ENCODE measurements around the gene CERK.

The CERK gene

DNA sequence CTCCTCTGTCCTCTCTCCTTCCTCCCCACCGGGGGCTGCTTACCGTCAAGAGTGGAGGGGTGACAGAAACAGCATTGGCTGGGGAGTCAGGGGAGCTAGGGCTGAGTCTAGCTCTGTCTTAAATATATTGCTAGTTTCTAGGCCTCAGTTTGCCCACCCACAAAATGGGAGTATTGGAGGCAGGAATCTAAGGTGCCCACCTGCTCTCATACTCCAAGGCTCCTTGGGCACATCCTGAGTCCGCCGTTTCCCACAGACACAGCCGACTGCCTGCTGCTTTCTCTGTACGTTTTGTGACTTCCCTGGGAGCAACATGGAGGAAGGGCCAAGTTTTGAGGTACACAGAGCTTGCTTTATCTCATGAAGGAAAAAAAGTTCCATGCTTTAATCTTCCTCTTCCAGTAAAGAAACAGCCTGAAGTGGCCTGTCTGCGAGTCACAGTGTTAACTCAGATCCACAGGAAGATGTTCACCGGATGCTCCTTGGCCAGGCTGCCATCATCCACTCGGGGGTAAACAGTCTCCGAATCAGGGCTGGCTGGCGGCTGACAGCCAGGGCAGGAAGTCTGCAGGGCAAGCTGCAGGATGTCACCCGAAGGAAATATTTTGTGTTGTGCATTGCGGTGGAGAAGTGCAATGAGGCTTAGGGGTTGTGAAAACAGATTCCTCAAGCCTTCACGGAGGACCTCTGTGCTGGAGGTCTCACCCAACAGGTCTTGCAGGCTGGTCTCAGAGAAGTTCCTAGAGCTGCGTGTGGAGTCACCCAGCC is 11.0 kb upstream of the CERK start:
- peak; percentile 63 for DNase-seq (ENCODE audit: low read depth)

DNA sequence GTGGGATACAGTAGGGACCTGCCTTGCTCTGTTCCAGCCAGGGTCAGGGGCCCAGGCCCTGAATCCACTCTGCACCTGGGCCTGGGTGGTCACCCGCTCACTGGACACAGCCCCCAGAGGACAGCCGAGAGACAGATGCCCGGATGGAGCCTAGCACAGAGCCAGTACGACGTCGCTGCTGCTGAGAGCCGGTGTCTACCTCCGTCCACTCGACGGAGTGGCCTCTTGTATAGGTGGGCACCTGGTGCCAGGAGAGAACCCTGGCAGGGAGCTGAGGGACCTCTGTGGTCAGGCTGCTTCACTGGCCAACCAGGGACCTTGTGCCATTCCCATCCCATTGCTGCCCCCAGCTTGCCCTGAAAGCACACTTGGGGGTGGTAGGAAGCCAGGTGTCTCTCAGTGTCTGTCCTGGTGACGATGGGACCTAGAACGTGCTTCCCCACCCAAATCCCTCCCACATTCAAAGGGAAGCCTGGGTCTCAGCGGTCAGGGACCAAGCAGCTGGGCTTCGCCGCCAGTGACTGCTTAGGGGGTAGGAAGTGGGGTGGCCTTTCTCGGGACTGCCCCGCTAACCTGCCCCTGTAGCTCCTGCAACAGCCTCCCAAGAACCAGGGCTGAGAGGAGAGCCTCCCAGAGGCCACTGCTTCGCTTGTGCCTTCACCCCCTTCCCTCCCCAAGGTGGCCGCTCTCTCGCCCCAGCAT is 10.3 kb upstream of the CERK start:
- no peak for DNase-seq (ENCODE audit: low read depth)

- no peak for DNase-seq (ENCODE audit: low read depth)
Measured at GRCh38 chr22:46747646-46748045, 9.6 kb upstream of the CERK start.

DNA sequence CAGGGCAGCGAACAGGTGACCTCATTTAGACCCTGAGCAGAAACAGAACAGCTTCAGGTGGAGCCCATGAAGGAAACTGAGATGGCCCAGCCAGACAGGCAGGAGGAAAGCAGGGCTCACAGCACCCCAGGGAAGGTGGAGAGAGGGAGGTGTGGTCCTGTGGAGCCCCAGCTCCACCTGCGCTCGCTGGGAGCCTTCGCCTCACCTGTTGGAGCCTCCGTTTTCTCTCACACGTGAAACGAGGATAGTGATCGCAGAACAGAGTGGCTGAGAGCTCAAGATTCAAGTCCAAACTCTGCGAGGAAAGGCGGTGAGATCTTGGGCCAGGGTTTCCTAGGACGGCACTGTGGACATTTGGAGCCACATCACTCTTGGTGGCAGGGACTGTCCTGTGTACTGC is 8.6 kb upstream of the CERK start:
- DNase-seq (ENCODE audit: low read depth) = no peak

- no peak for DNase-seq (ENCODE audit: low read depth)
Measured at GRCh38 chr22:46746192-46746591, 8.1 kb upstream of the CERK start.

GRCh38 chr22:46744581-46744980 is 6.5 kb upstream of the CERK start:
- DNase-seq (ENCODE audit: low read depth) = no peak

- no peak for DNase-seq (ENCODE audit: low read depth)
Measured at GRCh38 chr22:46742576-46743221, 4.6 kb upstream of the CERK start.

DNA sequence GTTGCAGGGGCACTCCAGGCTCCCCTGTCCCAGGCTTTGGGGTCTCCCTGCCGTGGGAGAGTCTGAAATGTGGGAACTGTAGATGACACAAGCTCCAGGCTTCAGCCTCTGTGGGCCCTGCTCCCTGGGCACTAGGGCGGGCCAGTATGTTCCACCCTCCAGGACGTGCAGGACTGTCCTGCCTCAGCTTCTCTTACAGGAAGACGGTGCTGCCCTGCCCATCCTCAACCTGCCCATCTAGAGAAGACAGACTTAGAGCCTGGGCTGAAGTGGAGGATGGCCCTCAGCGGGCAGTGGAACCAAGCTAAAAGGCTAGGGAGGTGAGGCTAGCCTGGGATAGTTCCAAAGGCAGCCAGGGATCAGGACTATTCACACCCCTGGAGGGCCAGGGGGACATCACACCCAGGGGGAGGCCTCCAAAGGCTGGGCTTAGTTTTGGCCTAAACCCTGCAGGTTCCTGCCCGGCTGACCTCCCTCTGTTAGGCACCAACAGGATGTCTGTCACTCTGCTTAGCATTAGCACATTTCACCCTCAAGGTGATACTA is 4.0 kb upstream of the CERK start:
- DNase-seq (ENCODE audit: low read depth) = no peak

DNA sequence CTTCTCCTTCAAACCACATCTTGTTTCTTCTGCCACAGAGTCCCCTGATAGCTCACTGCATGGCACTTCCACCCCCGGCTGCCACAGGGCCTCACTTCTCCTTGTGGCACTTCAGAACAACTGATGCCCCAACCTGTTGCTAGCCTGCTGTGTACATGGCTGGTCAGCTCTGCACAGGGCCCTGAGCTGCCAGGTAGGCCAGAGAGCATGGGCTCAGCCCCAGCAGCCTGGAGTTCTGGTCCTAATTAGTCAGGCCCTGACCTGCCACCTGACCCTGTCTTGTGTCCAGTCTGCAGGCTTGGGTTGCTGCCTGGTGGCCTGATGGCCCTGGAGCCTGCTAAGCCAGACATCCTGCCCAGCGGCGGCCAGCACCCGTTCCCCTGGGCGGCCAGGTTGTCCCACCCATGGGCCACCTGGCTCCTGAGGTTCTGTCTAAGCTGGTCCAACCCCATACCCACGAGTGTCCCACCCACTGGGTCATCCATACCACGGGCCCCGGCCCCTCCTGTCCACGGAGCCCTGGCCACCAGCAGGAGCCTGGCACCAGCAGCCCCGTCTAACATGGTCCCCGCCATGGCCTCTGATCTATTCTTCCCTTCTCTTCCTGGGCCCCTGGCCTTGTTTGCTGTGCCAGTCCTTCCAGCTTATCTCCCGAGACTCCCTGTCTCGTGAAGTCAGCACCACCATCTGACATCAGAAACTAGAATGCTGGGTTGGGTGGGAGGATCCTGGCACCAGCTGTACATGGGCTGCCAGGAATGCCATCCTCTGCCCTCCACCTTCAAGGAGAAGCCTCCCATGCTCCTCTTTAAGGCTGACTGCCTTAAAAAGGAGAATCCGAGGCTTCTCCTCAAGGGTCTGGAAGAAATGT is 3.1 kb upstream of the CERK start:
- DNase-seq (ENCODE audit: low read depth) = peak; percentile 47

- no peak for DNase-seq (ENCODE audit: low read depth)
Measured at GRCh38 chr22:46739094-46739870, 1.2 kb upstream of the CERK start.

GRCh38 chr22:46738647-46739093 is 618 bp upstream of the CERK start:
- DNase-seq (ENCODE audit: low read depth) = peak; percentile 46

GRCh38 chr22:46737105-46737975 is 712 bp downstream of the CERK start:
- DNase-seq (ENCODE audit: low read depth) = peak; percentile 23

- no peak for DNase-seq (ENCODE audit: low read depth)
Measured at GRCh38 chr22:46736705-46737104, 1.3 kb downstream of the CERK start.

DNA sequence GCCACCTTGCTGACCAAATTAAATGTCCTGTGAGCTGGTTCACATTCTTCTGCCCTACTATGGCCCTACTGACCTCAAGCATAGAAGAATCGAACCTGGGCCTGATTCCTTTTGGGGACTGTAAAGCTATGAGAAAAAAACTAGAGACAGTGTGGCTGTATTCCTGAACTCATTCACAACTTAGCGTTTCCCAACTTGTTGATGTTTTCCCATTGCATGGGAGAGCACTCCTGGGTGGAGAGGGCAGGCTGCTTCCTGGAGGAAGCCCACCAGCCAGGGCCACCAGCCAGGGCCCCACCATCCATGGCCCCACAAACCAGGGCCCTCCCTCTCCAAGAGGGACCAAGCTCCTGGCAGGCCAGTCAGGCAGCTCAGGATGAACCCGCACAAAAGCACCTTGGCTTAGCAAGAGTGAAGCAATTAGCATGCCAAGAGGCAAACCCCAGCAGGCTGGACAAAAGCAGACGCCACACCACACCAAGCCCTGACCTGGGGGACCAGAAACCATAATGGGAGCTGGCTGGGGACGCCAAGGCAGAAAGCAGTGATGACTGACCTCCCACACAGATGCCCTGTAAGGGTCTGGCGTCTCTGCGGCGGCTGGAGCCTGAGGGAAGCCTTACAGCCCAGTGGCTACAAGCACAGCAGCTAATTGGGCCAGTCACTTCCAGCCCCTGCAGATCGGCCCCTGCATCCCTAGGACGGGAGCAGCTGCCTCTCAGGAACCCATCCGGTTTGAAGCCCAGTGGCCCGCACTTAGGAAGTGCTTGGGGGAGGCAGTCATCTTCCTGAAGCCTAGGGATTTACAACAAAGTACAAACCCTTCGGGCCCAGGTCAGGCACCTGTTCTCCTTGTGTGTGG is 2.1 kb downstream of the CERK start:
- DNase-seq (ENCODE audit: low read depth) = no peak

- DNase-seq (ENCODE audit: low read depth) = peak; percentile 18
Measured at GRCh38 chr22:46734830-46735453, 3.1 kb downstream of the CERK start.

DNA sequence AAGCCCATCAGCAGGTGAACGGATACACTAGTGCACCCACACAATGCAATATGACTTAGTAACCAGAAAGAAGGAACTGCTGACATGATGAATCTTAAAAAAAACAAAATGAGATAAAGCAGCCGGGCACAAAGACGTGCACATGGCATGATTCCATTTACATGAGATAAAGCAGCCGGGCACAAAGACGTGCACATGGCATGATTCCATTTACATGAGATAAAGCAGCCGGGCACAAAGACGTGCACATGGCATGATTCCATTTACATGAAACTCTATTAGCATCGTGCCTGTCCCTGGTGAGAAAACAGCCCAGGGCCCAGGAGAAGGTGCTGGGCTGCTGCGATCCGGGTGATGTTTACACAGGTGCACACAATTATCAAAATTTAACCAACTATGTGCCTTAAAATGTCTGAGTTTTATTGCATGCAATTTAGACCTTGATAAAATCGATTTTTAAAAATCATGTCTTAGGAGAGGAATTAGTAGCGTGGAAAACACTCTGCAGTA is 3.8 kb downstream of the CERK start:
- peak; percentile 48 for DNase-seq (ENCODE audit: low read depth)

DNA sequence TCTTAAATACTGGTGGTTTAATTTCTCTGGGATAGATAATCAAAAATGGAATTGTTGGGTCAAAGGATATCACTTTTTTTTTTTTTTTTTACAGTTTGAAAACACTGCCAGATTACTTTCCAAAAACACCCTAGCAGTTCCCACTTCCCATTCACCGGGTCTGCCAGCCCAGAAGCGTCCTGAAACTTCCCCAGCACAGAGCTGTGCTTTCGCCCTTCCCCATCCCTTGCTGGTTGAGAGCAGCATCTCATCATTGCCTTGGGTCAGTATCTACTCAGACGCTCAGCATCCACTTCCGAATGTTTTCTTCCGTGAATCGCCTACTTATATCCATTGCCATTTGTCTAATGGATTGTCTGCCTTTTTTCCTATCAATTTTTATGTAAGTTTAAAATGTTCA is 5.5 kb downstream of the CERK start:
- DNase-seq (ENCODE audit: low read depth) = no peak

DNA sequence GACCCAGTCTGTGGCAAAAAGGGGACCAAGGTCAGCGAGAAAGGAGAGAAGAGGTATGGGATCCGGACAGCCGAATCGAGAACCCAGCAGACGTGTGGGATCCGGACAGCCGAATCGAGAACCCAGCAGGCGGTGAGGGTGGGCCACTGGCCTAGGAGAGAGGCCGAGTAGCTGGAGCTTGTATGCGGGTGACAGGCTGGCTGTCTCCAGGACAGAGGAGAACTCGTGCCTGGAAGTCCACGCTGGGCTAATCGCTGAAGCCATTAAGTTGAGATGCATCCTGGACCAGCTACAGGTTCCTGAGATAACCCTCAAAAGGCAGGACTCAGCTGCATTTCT is 6.0 kb downstream of the CERK start:
- DNase-seq (ENCODE audit: low read depth) = no peak
